ENCODE measurements around the gene CCSER1. TPM values are rescaled to one million over a fixed set of nuclear protein-coding genes. Genes with fewer than 3 reads are reported as not detected.
"Not testable (repeated sequence)": the region's sequence is repeated elsewhere in the genome, so short reads cannot be mapped to it uniquely, and the experiment has no call there.

The CCSER1 gene
- total RNA-seq, 1 experiment from 2014 or later: 0.98 TPM

GRCh38 chr4:91280551-91281290 lies 1153.5 kb downstream of the CCSER1 start:
- no peak for DNase-seq (ENCODE audit: low read depth)

GRCh38 chr4:91282217-91282616 lies 1155.0 kb downstream of the CCSER1 start:
- DNase-seq (ENCODE audit: low read depth): no peak
- in situ Hi-C loops (cut with HindIII; ENCODE audit: low pct_unique_long_range_greater_than_20kb, low sequenced_read_pairs): no loop called here

More at GRCh38 chr4:91280551-91281290, 1153.5 kb downstream of the CCSER1 start:
- in situ Hi-C loops (cut with HindIII; ENCODE audit: low pct_unique_long_range_greater_than_20kb, low sequenced_read_pairs): no loop called here

- no peak for DNase-seq (ENCODE audit: low read depth)
- in situ Hi-C loops (cut with HindIII; ENCODE audit: low pct_unique_long_range_greater_than_20kb, low sequenced_read_pairs): no loop called here
Observed at GRCh38 chr4:91283726-91284230, 1156.6 kb downstream of the CCSER1 start.

- DNase-seq (ENCODE audit: low read depth): no peak
- in situ Hi-C loops (cut with HindIII; ENCODE audit: low pct_unique_long_range_greater_than_20kb, low sequenced_read_pairs): no loop called here
Observed at GRCh38 chr4:91284480-91284879, 1157.3 kb downstream of the CCSER1 start.

- in situ Hi-C loops (cut with HindIII; ENCODE audit: low pct_unique_long_range_greater_than_20kb, low sequenced_read_pairs): no loop called here
- no peak for DNase-seq (ENCODE audit: low read depth)
Observed at GRCh38 chr4:91285487-91285886, 1158.3 kb downstream of the CCSER1 start.

GRCh38 chr4:91288702-91289311 lies 1161.6 kb downstream of the CCSER1 start:
- no peak for DNase-seq (ENCODE audit: low read depth)
- in situ Hi-C loops (cut with HindIII; ENCODE audit: low pct_unique_long_range_greater_than_20kb, low sequenced_read_pairs): no loop called here

GRCh38 chr4:91298156-91298700 lies 1171.0 kb downstream of the CCSER1 start:
- DNase-seq (ENCODE audit: low read depth): no peak
- in situ Hi-C loops (cut with HindIII; ENCODE audit: low pct_unique_long_range_greater_than_20kb, low sequenced_read_pairs): no loop called here

GRCh38 chr4:91298824-91299223 lies 1171.6 kb downstream of the CCSER1 start:
- in situ Hi-C loops (cut with HindIII; ENCODE audit: low pct_unique_long_range_greater_than_20kb, low sequenced_read_pairs): no loop called here
- DNase-seq (ENCODE audit: low read depth): no peak

- in situ Hi-C loops (cut with HindIII; ENCODE audit: low pct_unique_long_range_greater_than_20kb, low sequenced_read_pairs): no loop called here
- no peak for DNase-seq (ENCODE audit: low read depth)
Observed at GRCh38 chr4:91302120-91302519, 1174.9 kb downstream of the CCSER1 start.

GRCh38 chr4:91304292-91304691 lies 1177.1 kb downstream of the CCSER1 start:
- no peak for DNase-seq (ENCODE audit: low read depth)
- in situ Hi-C loops (cut with HindIII; ENCODE audit: low pct_unique_long_range_greater_than_20kb, low sequenced_read_pairs): no loop called here

- in situ Hi-C loops (cut with HindIII; ENCODE audit: low pct_unique_long_range_greater_than_20kb, low sequenced_read_pairs): no loop called here
- DNase-seq (ENCODE audit: low read depth): no peak
Observed at GRCh38 chr4:91317434-91317833, 1190.2 kb downstream of the CCSER1 start.

- DNase-seq (ENCODE audit: low read depth): no peak
- in situ Hi-C loops (cut with HindIII; ENCODE audit: low pct_unique_long_range_greater_than_20kb, low sequenced_read_pairs): no loop called here
Observed at GRCh38 chr4:91319556-91320268, 1192.5 kb downstream of the CCSER1 start.

- in situ Hi-C loops (cut with HindIII; ENCODE audit: low pct_unique_long_range_greater_than_20kb, low sequenced_read_pairs): no loop called here
Observed at GRCh38 chr4:91322961-91323360, 1195.8 kb downstream of the CCSER1 start.

GRCh38 chr4:91325495-91325894 lies 1198.3 kb downstream of the CCSER1 start:
- in situ Hi-C loops (cut with HindIII; ENCODE audit: low pct_unique_long_range_greater_than_20kb, low sequenced_read_pairs): no loop called here
- DNase-seq (ENCODE audit: low read depth): peak; percentile 3

More at GRCh38 chr4:91322961-91323360, 1195.8 kb downstream of the CCSER1 start:
- no peak for DNase-seq (ENCODE audit: low read depth)

- DNase-seq (ENCODE audit: low read depth); in situ Hi-C loops (cut with HindIII; ENCODE audit: low pct_unique_long_range_greater_than_20kb, low sequenced_read_pairs): not testable (repeated sequence)
Observed at GRCh38 chr4:91326167-91326566, 1199.0 kb downstream of the CCSER1 start.

- in situ Hi-C loops (cut with HindIII; ENCODE audit: low pct_unique_long_range_greater_than_20kb, low sequenced_read_pairs): no loop called here
- DNase-seq (ENCODE audit: low read depth): no peak
Observed at GRCh38 chr4:91330555-91331137, 1203.5 kb downstream of the CCSER1 start.

GRCh38 chr4:91340822-91341221 lies 1213.6 kb downstream of the CCSER1 start:
- DNase-seq (ENCODE audit: low read depth): no peak
- in situ Hi-C loops (cut with HindIII; ENCODE audit: low pct_unique_long_range_greater_than_20kb, low sequenced_read_pairs): no loop called here

- in situ Hi-C loops (cut with HindIII; ENCODE audit: low pct_unique_long_range_greater_than_20kb, low sequenced_read_pairs): no loop called here
Observed at GRCh38 chr4:91345632-91346031, 1218.4 kb downstream of the CCSER1 start.

More at GRCh38 chr4:91345632-91346031, 1218.4 kb downstream of the CCSER1 start:
- no peak for DNase-seq (ENCODE audit: low read depth)

All from Caki2 (cell line).